MCF 10A (cell line): ENCODE results near the gene SSTR5. TPM values are rescaled to one million over a fixed set of nuclear protein-coding genes. Genes with fewer than 3 reads are reported as not detected.

Experiments used
- BruUV-seq: library from RNA; stranded (reverse); fragments of 400-500 nt; replicated peaks from 2 replicates; lab custom pipeline; 2021; lab: Mats Ljungman, UMichigan
- CTCF ChIA-PET: fragments of 300-600 bp; sonication (Branson Sonifier 250); formaldehyde crosslinking; extraction: SDS; loops from one replicate; lab custom pipeline; 2021; ENCODE audit warnings: antibody characterized with exemption, inconsistent platforms; lab: Yijun Ruan, JAX
- POLR2A ChIA-PET: fragments of 300-600, 350-650 bp; sonication (Branson Sonifier 250); formaldehyde crosslinking; extraction: SDS; loops from one replicate; lab custom pipeline; 2020; ENCODE audit warnings: antibody characterized with exemption, inconsistent platforms; lab: Yijun Ruan, JAX
- DNase-seq: peaks from one replicate; pipeline ENCODE4 v3.0.0-alpha.2; 2018; ENCODE audit not compliant: unreplicated experiment
- H3K27ac Mint-ChIP-seq: one replicate; pipeline ENCODE4 v1.8.0; 2022; ENCODE audit warnings: mild to moderate bottlenecking, low read depth, mixed read lengths; ENCODE audit not compliant: unreplicated experiment
- H3K27me3 Mint-ChIP-seq: one replicate; pipeline ENCODE4 v1.8.0; 2022; ENCODE audit warnings: mixed read lengths; ENCODE audit not compliant: insufficient read depth, unreplicated experiment
- H3K36me3 Mint-ChIP-seq: one replicate; pipeline ENCODE4 v1.8.0; 2022; ENCODE audit warnings: mild to moderate bottlenecking, moderate library complexity, mixed read lengths; ENCODE audit not compliant: insufficient read depth, unreplicated experiment
- H3K4me1 Mint-ChIP-seq: one replicate; pipeline ENCODE4 v1.8.0; 2022; ENCODE audit warnings: mixed read lengths; ENCODE audit not compliant: insufficient read depth, unreplicated experiment
- H3K4me3 Mint-ChIP-seq: one replicate; pipeline ENCODE4 v1.8.0; 2022; ENCODE audit warnings: mild to moderate bottlenecking, moderate library complexity, mixed read lengths; ENCODE audit not compliant: unreplicated experiment
- H3K9me3 Mint-ChIP-seq: one replicate; pipeline ENCODE4 v1.8.0; 2022; ENCODE audit warnings: mixed read lengths; ENCODE audit not compliant: unreplicated experiment
- CTCF ChIP-seq: fragments of 200-600 bp; IDR thresholded peaks from one replicate; pipeline ENCODE4 v1.8.0; 2022; ENCODE audit warnings: antibody characterized with exemption, mild to moderate bottlenecking; ENCODE audit not compliant: unreplicated experiment
- intact Hi-C: fragments of 100-400 bp; cut with micrococcal nuclease; formaldehyde crosslinking; loops from 2 replicates; pipeline ENCODE4 v1.14.1; 2022
- total RNA-seq: library from RNA; stranded (reverse); gene quantifications from 2 replicates; pipeline ENCODE4 v1.2.3, GENCODE V29; 2022

SSTR5 gene
- total RNA-seq, 1 experiment from 2014 or later = not detected

- H3K36me3 Mint-ChIP-seq = no peaks in the 10 kb centered on the region
- H3K4me3 Mint-ChIP-seq = no peak overlapping the region
- peaks cover 14% of the 10 kb centered on the region for H3K27me3 Mint-ChIP-seq
- DNase-seq = no peak
- H3K9me3 Mint-ChIP-seq = peaks cover 11% of the 10 kb centered on the region
- BruUV-seq = no TSS peak
- CTCF ChIA-PET = interaction anchor here (1.4 kb wide), 1 partner anchor 24 kb away, joined by 5 read pairs; no protein-coding TSS in a partner anchor
- POLR2A ChIA-PET = interaction anchor here (0.5 to 1.2 kb wide), 3 partner anchors 369 to 1028 kb away, joined by 3 to 5 read pairs (median 3); no protein-coding TSS in a partner anchor
- peaks cover 19% of the 10 kb centered on the region for H3K4me1 Mint-ChIP-seq
- intact Hi-C loops = no loop called here
- no peak overlapping the region for H3K27ac Mint-ChIP-seq
- no peak for TF ChIP-seq CTCF
These were observed 8.5 kb downstream of the SSTR5 start for GRCh38 chr16:1080801-1081733.

- POLR2A ChIA-PET = interaction anchor here (0.5 to 1.2 kb wide), 2 partner anchors 658 to 1029 kb away, joined by 3 read pairs; no protein-coding TSS in a partner anchor
- H3K9me3 Mint-ChIP-seq = peaks cover 11% of the 10 kb centered on the region
- peaks cover 7% of the 10 kb centered on the region for H3K27me3 Mint-ChIP-seq
- intact Hi-C loops = no loop called here
- peaks cover 15% of the 10 kb centered on the region for H3K4me1 Mint-ChIP-seq
- H3K4me3 Mint-ChIP-seq = peak overlapping the region; percentile 66
- no peak for TF ChIP-seq CTCF
- BruUV-seq = no TSS peak
- H3K36me3 Mint-ChIP-seq = peaks cover 5% of the 10 kb centered on the region
- H3K27ac Mint-ChIP-seq = peak overlapping the region; percentile 79
- no peak for DNase-seq
- CTCF ChIA-PET = interaction anchor here (1.4 kb wide), 1 partner anchor 25 kb away, joined by 5 read pairs; no protein-coding TSS in a partner anchor
These were observed 9.3 kb downstream of the SSTR5 start for GRCh38 chr16:1081734-1082265.

- DNase-seq = peak; percentile 79
- Mint-ChIP-seq H3K4me1 (peaks cover 15% of the 10 kb centered on the region), H3K9me3 (peaks cover 11% of the 10 kb centered on the region), H3K27ac (peak overlapping the region; percentile 79), H3K27me3 (peaks cover under 1% of the 10 kb centered on the region), H3K4me3 (peak overlapping the region; percentile 66), H3K36me3 (peaks cover 5% of the 10 kb centered on the region)
- BruUV-seq = no TSS peak
- intact Hi-C loops = no loop called here
- CTCF ChIA-PET = interaction anchor here (1.4 kb wide), 1 partner anchor 25 kb away, joined by 5 read pairs; no protein-coding TSS in a partner anchor
- POLR2A ChIA-PET = interaction anchor here (1.2 kb wide), 1 partner anchor 659 kb away, joined by 3 read pairs; no protein-coding TSS in a partner anchor
- no peak for TF ChIP-seq CTCF
These were observed 9.9 kb downstream of the SSTR5 start for GRCh38 chr16:1082266-1082951.
